HepG2 (cell line): ENCODE data around the gene CARD16. TPM values are rescaled to one million over a fixed set of nuclear protein-coding genes. Genes with fewer than 3 reads are reported as not detected.
"Not testable (repeated sequence)": the region's sequence is repeated elsewhere in the genome, so short reads cannot be mapped to it uniquely, and the experiment has no call there.

Experiments used
- ATAC-seq: fragments of 200-7000 bp; cut with Tn5 transposase; 3 replicates; pipeline ENCODE4 v1.9.1; 2020; ENCODE audit warnings: mild to moderate bottlenecking, moderate library complexity
- BruUV-seq: library from RNA; stranded (reverse); fragments of 400-500 nt; replicated peaks from 2 replicates; lab custom pipeline; 2021; lab: Mats Ljungman, UMichigan
- CTCF ChIA-PET: fragments of 300-600 bp; formaldehyde crosslinking; extraction: SDS; loops from one replicate; lab custom pipeline; 2021; ENCODE audit warnings: low total read pairs, inconsistent platforms, low intra/inter-chr PET ratio; lab: Yijun Ruan, JAX
- POLR2A ChIA-PET: fragments of 350-600 bp; sonication (Branson Sonifier 250); formaldehyde crosslinking; loops from one replicate; lab custom pipeline; 2020; ENCODE audit warnings: antibody characterized with exemption, inconsistent platforms; lab: Yijun Ruan, JAX
- DNase-seq: peaks from one replicate; pipeline ENCODE4 v3.0.0-alpha.2; 2015; ENCODE audit warnings: low spot score
- FAIRE-seq: peaks from 3 replicates; lab custom pipeline; 2011; peaks lifted over from hg19 to GRCh38; lab: Jason Lieb, UNC
- H2AFZ ChIP-seq: one replicate; pipeline ENCODE4 v1.6.1; 2011; ENCODE audit warnings: low read length, inconsistent platforms
- H3K27ac ChIP-seq: fragments of 300-600 bp; 3 replicates; pipeline ENCODE4 v1.8.0; 2011; ENCODE audit warnings: mixed run types, mild to moderate bottlenecking, mixed read lengths, low read length, inconsistent platforms; ENCODE audit not compliant: insufficient read depth; ENCODE audit errors: extremely low read length
- H3K27me3 ChIP-seq, 2 experiments: fragments of 200-600 bp in 1 of 2; 2 replicates in 1 of 2; 3 replicates in 1 of 2; pipeline versions ENCODE4 v1.6.0 to v1.8.0; 2011; ENCODE audit warnings: low read length in 2 of 2, mild to moderate bottlenecking in 2 of 2, moderate library complexity in 2 of 2, inconsistent platforms in 1 of 2; ENCODE audit not compliant: insufficient read depth in 2 of 2, control insufficient read depth in 1 of 2
- H3K36me3 ChIP-seq, 2 experiments: fragments of 200-600 bp in 1 of 2; replicated peaks in 1 of 2; 2 replicates in 1 of 2; 3 replicates in 1 of 2; pipeline versions ENCODE4 v1.5.1 to v1.8.0; 2011; ENCODE audit warnings: low read length in 2 of 2, inconsistent platforms in 1 of 2; ENCODE audit not compliant: insufficient read depth in 2 of 2, control insufficient read depth in 1 of 2
- H3K4me1 ChIP-seq: 2 replicates; pipeline ENCODE4 v1.5.1; 2012; ENCODE audit warnings: low read length, inconsistent platforms; ENCODE audit not compliant: insufficient read depth
- H3K4me2 ChIP-seq: 2 replicates; pipeline ENCODE4 v1.6.0; 2011; ENCODE audit warnings: low read depth, low read length, inconsistent platforms
- H3K4me3 ChIP-seq, 3 experiments: fragments of 200-600 bp in 1 of 3; sonication (generic), shearing (Covaris generic) in 1 of 3; replicated peaks in 1 of 3; 2 replicates each; pipeline ENCODE4 v1.5.1; 2011 to 2016; ENCODE audit warnings: low read length in 3 of 3, inconsistent platforms in 2 of 3, low read depth in 2 of 3, mild to moderate bottlenecking in 2 of 3, control low read depth in 1 of 3, mixed read lengths in 1 of 3; ENCODE audit not compliant: insufficient read depth in 1 of 3
- H3K79me2 ChIP-seq: one replicate; pipeline ENCODE4 v1.6.1; 2011; ENCODE audit warnings: low read length, inconsistent platforms; ENCODE audit not compliant: insufficient read depth
- H3K9ac ChIP-seq: 2 replicates; pipeline ENCODE4 v1.6.0; 2011; ENCODE audit warnings: mild to moderate bottlenecking, low read depth, low read length, inconsistent platforms; ENCODE audit not compliant: insufficient read depth
- H3K9me3 ChIP-seq: 2 replicates; pipeline ENCODE4 v1.5.1; 2012; ENCODE audit warnings: mild to moderate bottlenecking, low read length
- H4K20me1 ChIP-seq: 2 replicates; pipeline ENCODE4 v1.6.0; 2011; ENCODE audit warnings: inconsistent platforms, mild to moderate bottlenecking, low read length, moderate library complexity; ENCODE audit not compliant: insufficient read depth
- BCL6 ChIP-seq: IDR thresholded peaks from 2 replicates; pipeline ENCODE4 v1.6.1; 2016; ENCODE audit warnings: missing genetic modification reagents, missing compliant biosample characterization
- MXD3 ChIP-seq: IDR thresholded peaks from 2 replicates; pipeline ENCODE4 v1.6.1; 2016; ENCODE audit warnings: mild to moderate bottlenecking, missing biosample characterization, missing genetic modification reagents
- WGBS: methylation state at CpG from one replicate; pipeline ENCODE4 v1.1.6; 2017; ENCODE audit warnings: low lambda C conversion rate; 5-methylcytosine and 5-hydroxymethylcytosine counted together
- in situ Hi-C: cut with HindIII; loops from 2 replicates; pipeline ENCODE4 v1.10.0; 2017; ENCODE audit warnings: low pct_unique_long_range_greater_than_20kb; ENCODE audit not compliant: extremely low pct_ligation_motif_present
- intact Hi-C: fragments of 100-400 bp; cut with micrococcal nuclease; formaldehyde crosslinking; loops from one replicate; pipeline ENCODE4 v1.10.0; 2022; ENCODE audit not compliant: unreplicated experiment
- polyA plus RNA-seq, 8 experiments: library from polyadenylated mRNA; depleted of rRNA in 3 of 8; stranded (reverse) in 7 of 8; unstranded in 1 of 8; fragments of >200 nt; fragmentation: Illumina TruSeq in 4 of 8; extraction: Trizol in 4 of 8; gene quantifications; 2 replicates each; pipeline versions ENCODE4 v1.2.1 to v1.2.3, GENCODE V29; 2011 to 2016; ENCODE audit warnings: low read depth in 4 of 8, missing spikeins in 1 of 8, mixed read lengths in 1 of 8; ENCODE audit not compliant: insufficient read depth in 1 of 8
- total RNA-seq, 5 experiments: library from RNA; depleted of rRNA; stranded (reverse); fragments of >200 nt; fragmentation: Illumina TruSeq; extraction: Trizol; gene quantifications; 2 replicates each; pipeline ENCODE4 v1.2.3, GENCODE V29; 2016; ENCODE audit warnings: low read depth in 1 of 5

CARD16 gene
- total and polyA plus RNA-seq, 2 of the 13 experiments (the other 11 are each of a cell fraction or from before 2014, with no cell fraction given): 0.34 TPM; not detected in 1

- BruUV-seq, ATAC-seq, in situ Hi-C loops, FAIRE-seq, POLR2A ChIA-PET, DNase-seq, intact Hi-C loops, H3K4me2 ChIP-seq, H3K36me3 ChIP-seq, H3K79me2 ChIP-seq, H4K20me1 ChIP-seq, H2AFZ ChIP-seq, H3K4me3 ChIP-seq, CTCF ChIA-PET, H3K27me3 ChIP-seq, H3K9ac ChIP-seq, H3K9me3 ChIP-seq, H3K27ac ChIP-seq: not testable (repeated sequence)
- WGBS: 91% methylated on average over 2 of the region's 2 CpGs
- TF ChIP-seq BCL6 (CRISPR knock-in tag): peak; percentile 64
- H3K4me1 ChIP-seq: peaks cover 13% of the 10 kb centered on the region
Observed at GRCh38 chr11:105034388-105034787, 10.7 kb downstream of the CARD16 start.

GRCh38 chr11:105033781-105034180, 11.4 kb downstream of the CARD16 start:
- Histone ChIP-seq H3K4me2 (no peak overlapping the region), H3K9ac (no peak overlapping the region), H3K4me3 (no peak overlapping the region), H3K79me2 (no peaks in the 10 kb centered on the region), H3K4me1 (peaks cover 13% of the 10 kb centered on the region), H3K27me3 (no peaks in the 10 kb centered on the region), H2AFZ (no peak overlapping the region), H3K9me3 (no peaks in the 10 kb centered on the region), H3K27ac (no peak overlapping the region), H3K36me3 (no peaks in the 10 kb centered on the region), H4K20me1 (no peaks in the 10 kb centered on the region)
- no TSS peak for BruUV-seq
- in situ Hi-C loops (no loop called here), intact Hi-C loops (no loop called here)
- TF ChIP-seq MXD3 (CRISPR knock-in tag): no peak
- DNase-seq (no peak), ATAC-seq (no peak), FAIRE-seq (no peak)
- 22% methylated on average over 1 of the region's 1 CpG for WGBS
- ChIA-PET POLR2A (no interaction called here), CTCF (no interaction called here)
